Thyroid gland (tissue), 4 donors: ENCODE data around the gene EEFSEC.

Experiments used
- CTCF ChIP-seq, 6 experiments: fragments of 200-600 bp in 3 of 6; fragments of 450-650 bp in 3 of 6; sonication (generic) in 3 of 6; IDR thresholded peaks; one replicate each; pipeline ENCODE4 v1.5.1; 2016 to 2019; ENCODE audit warnings: antibody characterized with exemption in 6 of 6, mild to moderate bottlenecking in 2 of 6, inconsistent platforms in 1 of 6, moderate library complexity in 1 of 6
- POLR2A ChIP-seq, 2 donors: fragments of 450-650 bp; IDR thresholded peaks; one replicate each; pipeline ENCODE4 v1.6.1; 2017; ENCODE audit warnings: antibody characterized with exemption in 2 of 2, mild to moderate bottlenecking in 2 of 2, moderate library complexity in 1 of 2

- TF ChIP-seq POLR2A (IDR thresholded peaks at IDR 0.05) (no peak), CTCF (IDR thresholded peaks at IDR 0.05) (no peak)
Measured at GRCh38 chr3:128329491-128330213, 176.4 kb downstream of the EEFSEC start.
